ENCODE measurements around the gene STAT1. TPM values are rescaled to one million over a fixed set of nuclear protein-coding genes. Genes with fewer than 3 reads are reported as not detected.
A peak's percentile ranks its signal among the peaks of the same experiment; 100 is the strongest.

STAT1 gene
- total and polyA plus RNA-seq, 10 of the 15 experiments (the other 5 are each of a cell fraction or from before 2014, with no cell fraction given): 81.8 to 398 (median 307) TPM

GRCh38 chr2:191020221-191020741 lies 6.3 kb upstream of the STAT1 start (continued):
- peak; percentile 94 to 97 for TF ChIP-seq BHLHE40 (IDR thresholded peaks at IDR 0.05; ENCODE audit: borderline replicate concordance in 1 of 2, low read depth in 2 of 2, low read length in 1 of 2)
- TF ChIP-seq MYB (IDR thresholded peaks at IDR 0.05; ENCODE audit: borderline replicate concordance, low read depth, low read length): peak; percentile 97

DNA sequence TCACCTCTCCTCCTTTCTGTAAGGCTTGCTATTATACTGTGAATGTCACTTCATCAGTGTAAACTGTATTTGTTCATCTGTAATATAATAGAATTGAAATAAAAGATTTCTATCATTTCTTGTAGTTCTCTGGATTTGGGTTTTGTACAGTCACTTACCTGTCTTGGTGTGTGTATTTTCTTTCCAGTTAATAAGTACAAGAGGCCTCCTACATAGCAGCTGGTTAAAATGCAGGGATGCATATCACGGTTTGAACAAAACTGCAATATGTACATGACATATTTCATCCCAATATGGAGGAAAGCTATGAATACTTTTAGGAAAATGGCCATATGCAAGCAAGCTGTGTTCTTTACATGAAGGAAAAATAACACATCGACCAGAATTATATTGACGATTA lies 5.4 kb upstream of the STAT1 start:
- Histone ChIP-seq H3K9me3 (replicated peaks; ENCODE audit: control insufficient read depth, insufficient read depth, low read length) (no peaks in the 10 kb centered on the region; the same call in 2 of the 3 replicates), H3K36me3 (ENCODE audit: control insufficient read depth in 2 of 2, insufficient read depth in 2 of 2, low read length in 1 of 2) (no peaks in the 10 kb centered on the region), H4K20me1 (ENCODE audit: control insufficient read depth, insufficient read depth) (no peaks in the 10 kb centered on the region), H2AFZ (ENCODE audit: control insufficient read depth, low read depth, low read length) (peak overlapping the region; percentile 70; the same call in 1 of the 2 replicates), H3K27ac (ENCODE audit: control insufficient read depth, insufficient read depth) (peak overlapping the region; percentile 100), H3K27me3 (replicated peaks in 1 of 2; ENCODE audit: control insufficient read depth in 2 of 2, insufficient read depth in 2 of 2, low read length in 1 of 2) (no peaks in the 10 kb centered on the region), H3K79me2 (ENCODE audit: control insufficient read depth, insufficient read depth, low read length) (peaks cover 30% of the 10 kb centered on the region), H3K4me1 (ENCODE audit: control insufficient read depth, insufficient read depth, low read length) (peaks cover 57% of the 10 kb centered on the region), H3K9ac (ENCODE audit: control insufficient read depth, insufficient read depth, low read length) (peak overlapping the region; percentile 100; the same call in 1 of the 2 replicates), H3K4me2 (ENCODE audit: control insufficient read depth, insufficient read depth) (peak overlapping the region; percentile 19), H3K4me3 (no peak overlapping the region; the same call in 1 of the 2 replicates)
- DNase-seq (ENCODE audit: low read depth, low spot score) (no peak), ATAC-seq (no peak), FAIRE-seq (no peak)
- SMC1A ChIA-PET (ENCODE audit: uncharacterized antibody, unreplicated experiment): interaction anchor here (0.7 to 2.7 kb wide), 9 partner anchors 8 to 340 kb away, joined by 3 to 16 read pairs (median 4); no protein-coding TSS in a partner anchor
- CTCF ChIA-PET: interaction anchor here (1.0 to 2.2 kb wide), 5 partner anchors 10 to 91 kb away, joined by 3 to 8 read pairs (median 3); no protein-coding TSS in a partner anchor
- BruUV-seq (replicated peaks): no TSS peak
- intact Hi-C loops (cut with micrococcal nuclease; ENCODE audit: unreplicated experiment): no loop called here
- TF ChIP-seq, protein P1, sequence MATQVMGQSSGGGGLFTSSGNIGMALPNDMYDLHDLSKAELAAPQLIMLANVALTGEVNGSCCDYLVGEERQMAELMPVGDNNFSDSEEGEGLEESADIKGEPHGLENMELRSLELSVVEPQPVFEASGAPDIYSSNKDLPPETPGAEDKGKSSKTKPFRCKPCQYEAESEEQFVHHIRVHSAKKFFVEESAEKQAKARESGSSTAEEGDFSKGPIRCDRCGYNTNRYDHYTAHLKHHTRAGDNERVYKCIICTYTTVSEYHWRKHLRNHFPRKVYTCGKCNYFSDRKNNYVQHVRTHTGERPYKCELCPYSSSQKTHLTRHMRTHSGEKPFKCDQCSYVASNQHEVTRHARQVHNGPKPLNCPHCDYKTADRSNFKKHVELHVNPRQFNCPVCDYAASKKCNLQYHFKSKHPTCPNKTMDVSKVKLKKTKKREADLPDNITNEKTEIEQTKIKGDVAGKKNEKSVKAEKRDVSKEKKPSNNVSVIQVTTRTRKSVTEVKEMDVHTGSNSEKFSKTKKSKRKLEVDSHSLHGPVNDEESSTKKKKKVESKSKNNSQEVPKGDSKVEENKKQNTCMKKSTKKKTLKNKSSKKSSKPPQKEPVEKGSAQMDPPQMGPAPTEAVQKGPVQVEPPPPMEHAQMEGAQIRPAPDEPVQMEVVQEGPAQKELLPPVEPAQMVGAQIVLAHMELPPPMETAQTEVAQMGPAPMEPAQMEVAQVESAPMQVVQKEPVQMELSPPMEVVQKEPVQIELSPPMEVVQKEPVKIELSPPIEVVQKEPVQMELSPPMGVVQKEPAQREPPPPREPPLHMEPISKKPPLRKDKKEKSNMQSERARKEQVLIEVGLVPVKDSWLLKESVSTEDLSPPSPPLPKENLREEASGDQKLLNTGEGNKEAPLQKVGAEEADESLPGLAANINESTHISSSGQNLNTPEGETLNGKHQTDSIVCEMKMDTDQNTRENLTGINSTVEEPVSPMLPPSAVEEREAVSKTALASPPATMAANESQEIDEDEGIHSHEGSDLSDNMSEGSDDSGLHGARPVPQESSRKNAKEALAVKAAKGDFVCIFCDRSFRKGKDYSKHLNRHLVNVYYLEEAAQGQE (IDR thresholded peaks at IDR 0.05; ENCODE audit: low read depth, low read length): no peak
- 74% methylated on average over 3 of the region's 3 CpGs for WGBS (ENCODE audit: insufficient coverage, insufficient replicate concordance, low lambda C conversion rate, missing lambda C conversion rate)
- in situ Hi-C loops (cut with MboI): no loop called here
- RAD21 ChIA-PET (ENCODE audit: unreplicated experiment): interaction anchor here (0.5 to 3.1 kb wide), 12 partner anchors 8 to 485 kb away, joined by 3 to 18 read pairs (median 5); partner anchors contain the start of gene NEMP2
- POLR2A ChIA-PET: interaction anchor here (0.6 to 3.2 kb wide), 13 partner anchors 7 to 658 kb away, joined by 3 to 28 read pairs (median 3); partner anchors contain the start of gene NABP1

All from GM12878 (cell line).